Stomach (tissue), 19 donors: ENCODE measurements around the gene ASAH2B. TPM values are rescaled to one million over a fixed set of nuclear protein-coding genes. Genes with fewer than 3 reads are reported as not detected.
"Not testable (repeated sequence)": the region's sequence is repeated elsewhere in the genome, so short reads cannot be mapped to it uniquely, and the experiment has no call there.

Experiments
- DNase-seq, 2 donors: peaks; one replicate each; pipeline versions ENCODE4 v3.0.0 to v3.0.0-alpha.2; 2013 to 2019
- H3K27ac ChIP-seq, 5 donors: fragments of 200-600 bp in 4 of 5; sonication (generic) in 4 of 5; one replicate each; pipeline ENCODE4 v1.5.1; 2013 to 2019; ENCODE audit warnings: mild to moderate bottlenecking in 1 of 5, moderate library complexity in 1 of 5
- H3K27me3 ChIP-seq, 3 donors: fragments of 200-600 bp; sonication (generic); one replicate each; pipeline ENCODE4 v1.5.1; 2017 to 2019; ENCODE audit warnings: mixed run types in 1 of 3
- H3K36me3 ChIP-seq, 4 donors: fragments of 200-600 bp; sonication (generic); 1 replicate in 3 of 4; 2 replicates in 1 of 4; pipeline ENCODE4 v1.5.1; 2016 to 2019
- H3K4me1 ChIP-seq, 4 donors: fragments of 200-600 bp; sonication (generic); one replicate each; pipeline ENCODE4 v1.5.1; 2016 to 2019
- H3K4me3 ChIP-seq, 4 donors: fragments of 200-600 bp; sonication (generic) in 3 of 4; one replicate each; pipeline ENCODE4 v1.5.1; 2016 to 2019; ENCODE audit warnings: mild to moderate bottlenecking in 1 of 4
- H3K9me3 ChIP-seq, 4 donors: fragments of 200-600 bp; sonication (generic); one replicate each; pipeline ENCODE4 v1.5.1; 2016 to 2019
- EP300 ChIP-seq: sonication (generic); formaldehyde crosslinking; IDR thresholded peaks from one replicate; pipeline ENCODE4 v1.6.1; 2017; ENCODE audit warnings: antibody characterized with exemption
- POLR2A ChIP-seq, 4 donors: fragments of 450-650 bp; IDR thresholded peaks; one replicate each; pipeline ENCODE4 v1.6.1; 2016; ENCODE audit warnings: antibody characterized with exemption in 4 of 4, control low read depth in 2 of 4, mild to moderate bottlenecking in 1 of 4, moderate library complexity in 1 of 4
- POLR2AphosphoS5 ChIP-seq, 3 donors: sonication (generic); formaldehyde crosslinking; IDR thresholded peaks; one replicate each; pipeline ENCODE4 v1.6.1; 2016; ENCODE audit warnings: antibody characterized with exemption in 3 of 3
- WGBS, 5 donors: extraction: QIAGEN DNeasy Blood & Tissue Kit in 3 of 5; methylation state at CpG; one replicate each; pipeline versions ENCODE4 v1.1.5 to v1.1.7; 2013 to 2018; 5-methylcytosine and 5-hydroxymethylcytosine counted together
- intact Hi-C: fragments of 100-400 bp; cut with DNase I; formaldehyde crosslinking; loops from one replicate; pipeline ENCODE4 v1.15.1; 2023; ENCODE audit warnings: low total_unique reads
- long read RNA-seq, 10 donors: transcript quantifications; one replicate each; lab custom pipeline, GENCODE V29; 2026
- polyA plus RNA-seq, 3 donors: library from polyadenylated mRNA; stranded (reverse); fragments of 200-250 nt; gene quantifications; one replicate each; pipeline ENCODE4 v1.2.3, GENCODE V29; 2013
- total RNA-seq, 5 donors: library from RNA; depleted of rRNA; stranded (reverse); fragments of >200 nt; gene quantifications; one replicate each; pipeline versions ENCODE4 v1.1.0 to v1.2.3, GENCODE V29; 2014 to 2016
- TF ChIP-seq, protein P1 (sequence below), 7 experiments: fragments of 450-650 bp in 4 of 7; fragments of 200-600 bp in 3 of 7; sonication (generic) in 3 of 7; IDR thresholded peaks; one replicate each; pipeline ENCODE4 v1.5.1; 2016 to 2019; ENCODE audit warnings: antibody characterized with exemption in 7 of 7, control low read depth in 2 of 7, mild to moderate bottlenecking in 1 of 7
- donor health status: healthy with polysubstance abuse.
- donor health status: Bipolar disorder and iron deficiency.
- donor health status: healthy.

Gene ASAH2B
- 1 to 10 TPM in 2 of 5 donors, under 1 TPM in 1, not detected in 2; 0.29 to 8.1 (median 5.1) TPM for total RNA-seq
- polyA plus RNA-seq, result 1 to 10 TPM; 2.4 to 3.0 (median 2.7) TPM
- long read RNA-seq, donor 1, result 0 reads
- long read RNA-seq, donor 2, full-length matches to known transcripts, result 2 of 2 reads
- long read RNA-seq, donor 2, partial matches to known transcripts, result 0 of 2 reads
- long read RNA-seq, donor 2, other reads (novel, unspliced or antisense), result 0 of 2 reads
- long read RNA-seq, donor 3, full-length matches to known transcripts, result 2 of 2 reads
- long read RNA-seq, donor 3, partial matches to known transcripts, result 0 of 2 reads
- long read RNA-seq, donor 3, other reads (novel, unspliced or antisense), result 0 of 2 reads
- long read RNA-seq, donor 4, full-length matches to known transcripts, result 1 of 1 reads
- long read RNA-seq, donor 4, partial matches to known transcripts, result 0 of 1 reads
- long read RNA-seq, donor 4, other reads (novel, unspliced or antisense), result 0 of 1 reads
- long read RNA-seq, donor 5, full-length matches to known transcripts, result 1 of 1 reads
- long read RNA-seq, donor 5, partial matches to known transcripts, result 0 of 1 reads
- long read RNA-seq, donor 5, other reads (novel, unspliced or antisense), result 0 of 1 reads
- long read RNA-seq, donor 6, full-length matches to known transcripts, result 2 of 2 reads
- long read RNA-seq, donor 6, partial matches to known transcripts, result 0 of 2 reads
- long read RNA-seq, donor 6, other reads (novel, unspliced or antisense), result 0 of 2 reads
- long read RNA-seq, donor 7, full-length matches to known transcripts, result 2 of 2 reads
- long read RNA-seq, donor 7, partial matches to known transcripts, result 0 of 2 reads
- long read RNA-seq, donor 7, other reads (novel, unspliced or antisense), result 0 of 2 reads
- long read RNA-seq, donor 8, full-length matches to known transcripts, result 1 of 1 reads
- long read RNA-seq, donor 8, partial matches to known transcripts, result 0 of 1 reads
- long read RNA-seq, donor 8, other reads (novel, unspliced or antisense), result 0 of 1 reads
- long read RNA-seq, donor 9, partial matches to known transcripts, result 0 of 1 reads
- long read RNA-seq, donor 9, other reads (novel, unspliced or antisense), result 0 of 1 reads
- long read RNA-seq, donor 10, full-length matches to known transcripts, result 2 of 2 reads
- long read RNA-seq, donor 10, partial matches to known transcripts, result 0 of 2 reads
- long read RNA-seq, donor 10, other reads (novel, unspliced or antisense), result 0 of 2 reads

DNA sequence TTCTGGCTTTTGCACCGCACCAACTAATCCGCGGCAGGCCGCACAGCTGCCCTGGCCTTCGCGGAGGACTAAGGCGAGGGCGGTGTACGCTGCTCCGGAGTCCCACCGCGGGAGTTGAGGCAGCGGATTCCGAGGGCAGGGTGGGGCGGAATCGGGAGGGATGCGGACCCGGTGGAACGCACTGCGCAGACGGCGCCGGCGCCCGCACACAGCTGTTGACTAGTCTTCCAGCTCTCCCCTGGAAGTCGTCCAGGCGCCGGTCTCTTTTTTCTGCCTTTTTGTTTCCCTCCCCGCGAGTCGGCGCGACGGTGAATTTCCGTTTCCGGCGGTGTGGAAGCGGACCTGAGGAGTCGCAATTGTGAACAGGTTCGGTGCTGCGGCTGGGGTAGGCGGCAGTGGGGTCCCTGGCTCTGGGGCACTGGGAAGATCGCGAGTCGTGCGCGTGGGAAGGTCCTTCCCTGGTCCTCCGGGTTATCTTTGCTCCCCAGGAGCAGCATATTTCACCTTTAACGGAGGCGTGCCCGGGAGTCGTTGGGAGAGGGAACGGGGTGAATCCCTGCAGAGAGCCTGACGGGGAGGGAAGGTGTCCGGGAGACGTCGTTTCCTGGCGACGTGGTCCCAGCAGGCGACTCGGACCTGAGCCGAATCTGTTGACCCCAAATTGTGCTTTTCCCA is at the start of gene ASAH2B:
Gene ASAH2B, plus strand, starts transcription at position 319 of the 675 bp plus-strand sequence. CDS start 5,195 bp downstream, outside the sequence.
- Histone ChIP-seq H3K4me3 (peak within 1 kb of the TSS; percentile 60 to 87 (median 68)), H3K36me3 (no peaks in the 10 kb centered on the region), H3K9me3 (no peaks in the 10 kb centered on the region), H3K4me1 (peaks cover 4 to 12% (median 8%) of the 10 kb centered on the region in 4 donors), H3K27ac (peak within 1 kb of the TSS; percentile 55 to 86 (median 83)), H3K27me3 (no peaks in the 10 kb centered on the region)
- 0 to 1% (median 1%) methylated on average over 20 to 62 of the region's 62 CpGs for WGBS, 5 donors
- TF ChIP-seq EP300 (no peak), POLR2A (IDR thresholded peaks at IDR 0.05) (no peak), POLR2AphosphoS5 (IDR thresholded peaks at IDR 0.05) (peak in 1 of 3 donors; percentile 56)
- TF ChIP-seq, protein P1, sequence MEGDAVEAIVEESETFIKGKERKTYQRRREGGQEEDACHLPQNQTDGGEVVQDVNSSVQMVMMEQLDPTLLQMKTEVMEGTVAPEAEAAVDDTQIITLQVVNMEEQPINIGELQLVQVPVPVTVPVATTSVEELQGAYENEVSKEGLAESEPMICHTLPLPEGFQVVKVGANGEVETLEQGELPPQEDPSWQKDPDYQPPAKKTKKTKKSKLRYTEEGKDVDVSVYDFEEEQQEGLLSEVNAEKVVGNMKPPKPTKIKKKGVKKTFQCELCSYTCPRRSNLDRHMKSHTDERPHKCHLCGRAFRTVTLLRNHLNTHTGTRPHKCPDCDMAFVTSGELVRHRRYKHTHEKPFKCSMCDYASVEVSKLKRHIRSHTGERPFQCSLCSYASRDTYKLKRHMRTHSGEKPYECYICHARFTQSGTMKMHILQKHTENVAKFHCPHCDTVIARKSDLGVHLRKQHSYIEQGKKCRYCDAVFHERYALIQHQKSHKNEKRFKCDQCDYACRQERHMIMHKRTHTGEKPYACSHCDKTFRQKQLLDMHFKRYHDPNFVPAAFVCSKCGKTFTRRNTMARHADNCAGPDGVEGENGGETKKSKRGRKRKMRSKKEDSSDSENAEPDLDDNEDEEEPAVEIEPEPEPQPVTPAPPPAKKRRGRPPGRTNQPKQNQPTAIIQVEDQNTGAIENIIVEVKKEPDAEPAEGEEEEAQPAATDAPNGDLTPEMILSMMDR (IDR thresholded peaks at IDR 0.05), result no peak
- intact Hi-C loops, result no loop called here
- peak; percentile 83 to 92 for DNase-seq

DNA sequence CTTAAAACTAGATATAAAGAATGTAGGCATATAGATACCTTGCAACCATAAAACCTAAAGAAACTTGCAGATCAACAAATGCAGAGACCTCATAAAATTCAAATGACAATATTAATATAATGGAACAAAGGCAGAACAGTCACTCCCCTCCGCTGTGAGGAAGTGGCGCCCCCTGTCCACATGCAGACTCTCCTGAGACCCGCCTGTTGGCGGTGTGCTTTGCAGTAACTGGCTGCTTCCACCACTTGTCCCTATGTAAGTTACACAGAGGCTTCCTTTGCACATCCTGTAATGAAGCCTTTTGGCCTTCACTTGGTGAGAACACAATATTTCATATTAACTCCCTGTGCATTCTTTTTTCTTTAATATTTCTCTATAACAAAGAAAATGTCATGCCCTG is 41.9 kb upstream of the ASAH2B start:
- H3K27ac ChIP-seq, H3K27me3 ChIP-seq, H3K36me3 ChIP-seq, intact Hi-C loops, DNase-seq, H3K4me1 ChIP-seq, H3K4me3 ChIP-seq, H3K9me3 ChIP-seq: not testable (repeated sequence)
- no CpG with 5 or more reads among the region's 4 CpGs for WGBS, 5 donors

DNA sequence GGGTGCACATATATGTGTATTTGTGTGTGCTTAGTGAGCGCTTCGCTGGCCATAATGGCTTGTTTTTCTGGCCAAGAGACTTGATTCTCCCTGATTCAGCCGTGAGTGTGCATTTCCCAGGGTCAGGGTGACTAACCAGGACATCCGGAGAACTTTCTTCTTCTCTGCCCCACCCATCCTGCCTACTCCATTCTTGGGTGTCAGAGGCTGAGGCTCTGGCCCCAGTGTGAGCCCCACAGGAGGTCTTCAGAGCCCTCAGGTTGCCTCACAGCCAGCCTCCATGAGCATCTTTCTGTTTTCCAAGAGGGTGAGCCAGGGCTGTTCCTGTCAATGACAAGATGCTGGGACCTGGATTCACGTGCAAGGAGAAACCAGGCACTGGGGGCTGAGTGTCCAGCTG is 37.8 kb upstream of the ASAH2B start:
- H3K4me1 ChIP-seq, H3K27ac ChIP-seq, H3K4me3 ChIP-seq, H3K36me3 ChIP-seq, intact Hi-C loops, H3K9me3 ChIP-seq, H3K27me3 ChIP-seq, DNase-seq: not testable (repeated sequence)
- 42 to 67% (median 61%) methylated on average over 1 to 3 of the region's 5 CpGs; no CpG with 5 or more reads in 2 of the 5 donors for WGBS, 5 donors

DNA sequence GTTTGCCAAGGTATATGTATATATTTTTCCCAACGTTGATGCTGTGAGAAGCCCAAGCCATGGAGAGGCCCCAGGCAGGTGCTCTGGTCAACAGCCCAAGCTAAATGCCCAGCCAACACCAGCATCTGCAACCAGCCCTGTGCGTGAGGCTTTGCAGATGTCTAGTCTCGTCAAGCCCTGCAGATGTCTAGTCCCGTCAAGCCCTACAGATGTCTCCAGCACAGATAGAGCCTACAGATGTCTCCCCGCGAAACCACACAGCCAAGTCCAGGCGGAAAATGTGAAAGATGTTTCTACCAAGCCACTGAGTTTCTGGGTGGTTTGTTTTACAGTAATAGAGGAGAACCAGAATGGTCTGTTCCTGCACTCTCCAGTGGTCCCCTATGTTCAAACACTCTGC is 36.7 kb upstream of the ASAH2B start:
- intact Hi-C loops, H3K4me3 ChIP-seq, H3K9me3 ChIP-seq, DNase-seq, H3K27me3 ChIP-seq, H3K36me3 ChIP-seq, H3K4me1 ChIP-seq, H3K27ac ChIP-seq: not testable (repeated sequence)
- WGBS, 5 donors, result 73 to 94% (median 87%) methylated on average over 5 to 6 of the region's 7 CpGs

DNA sequence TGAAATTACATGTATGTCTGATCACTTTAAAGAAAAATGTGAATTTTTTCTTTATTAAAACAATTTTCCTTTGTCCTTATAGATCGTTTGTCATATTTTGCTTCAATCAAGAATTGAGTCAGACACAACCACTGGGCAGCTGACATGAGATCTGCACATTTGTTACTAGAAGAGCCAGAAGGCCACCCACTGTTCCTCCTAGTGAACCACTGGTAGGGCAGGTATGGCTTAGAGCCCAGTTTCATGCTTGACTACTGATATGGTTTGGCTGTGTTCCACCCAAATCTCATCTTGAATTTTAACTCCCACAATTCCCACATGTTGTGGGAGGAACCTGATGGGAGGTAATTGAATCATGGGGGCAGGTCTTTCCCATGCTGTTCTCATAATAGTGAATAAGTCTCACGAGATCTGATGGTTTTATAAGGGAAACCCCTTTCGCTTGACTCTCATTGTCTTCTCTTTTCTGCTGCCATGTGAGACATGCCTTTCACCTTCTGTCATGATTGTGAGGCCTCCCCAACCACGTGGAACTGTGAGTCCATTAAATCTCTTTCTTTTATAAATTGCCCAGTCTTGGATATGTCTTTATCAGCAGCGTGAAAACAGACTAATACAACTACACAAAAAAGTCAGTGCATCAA is 35.2 kb upstream of the ASAH2B start:
- intact Hi-C loops, H3K27ac ChIP-seq, H3K36me3 ChIP-seq, H3K9me3 ChIP-seq, H3K4me3 ChIP-seq, DNase-seq, H3K4me1 ChIP-seq, H3K27me3 ChIP-seq: not testable (repeated sequence)
- 56 to 75% (median 63%) methylated on average over 4 to 5 of the region's 5 CpGs for WGBS, 5 donors

DNA sequence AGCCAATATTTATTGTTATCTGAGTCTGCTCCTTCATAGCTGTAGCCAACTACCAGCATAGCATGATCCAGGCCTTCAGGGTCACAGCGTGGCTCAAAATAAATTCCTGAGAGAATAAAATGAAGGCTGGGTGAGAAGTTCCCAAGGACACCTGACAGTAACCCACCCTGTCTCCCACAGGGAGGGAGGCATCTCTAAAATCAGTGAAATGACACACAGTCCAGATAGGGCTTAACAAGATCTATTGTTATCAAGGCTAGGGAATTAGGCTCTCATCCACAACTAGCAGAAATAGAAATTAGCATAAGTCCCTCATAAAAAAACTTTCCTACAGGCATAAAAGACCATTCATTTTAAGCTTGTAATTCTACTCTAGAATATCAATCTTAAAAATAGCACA is 33.7 kb upstream of the ASAH2B start:
- DNase-seq, intact Hi-C loops, H3K4me1 ChIP-seq, H3K4me3 ChIP-seq, H3K27ac ChIP-seq, H3K27me3 ChIP-seq, H3K36me3 ChIP-seq, H3K9me3 ChIP-seq: not testable (repeated sequence)
- 67 to 93% (median 78%) methylated on average over 1 of the region's 1 CpG for WGBS, 5 donors

DNA sequence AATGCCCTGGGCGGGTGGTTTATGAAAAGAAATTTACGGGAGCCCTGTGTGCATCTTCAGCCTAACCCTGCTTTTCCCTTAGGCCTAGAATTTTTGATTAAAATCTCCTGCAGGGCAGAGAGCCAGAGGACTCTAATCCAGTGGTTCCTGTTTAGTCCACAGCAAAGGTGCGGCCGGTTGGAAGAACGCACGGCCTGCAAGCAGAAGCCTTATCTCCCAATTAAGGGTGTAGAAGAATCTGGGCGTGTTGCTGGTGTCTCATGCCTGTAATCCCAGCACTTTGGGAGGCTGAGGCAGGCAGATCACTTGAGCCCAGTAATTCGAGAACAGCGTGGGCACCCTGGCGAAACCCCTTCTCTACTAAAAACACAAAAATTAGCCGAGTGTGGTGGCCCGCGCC is 29.5 kb upstream of the ASAH2B start:
- H3K27me3 ChIP-seq, DNase-seq, intact Hi-C loops, H3K4me3 ChIP-seq, H3K4me1 ChIP-seq, H3K27ac ChIP-seq, H3K9me3 ChIP-seq, H3K36me3 ChIP-seq: not testable (repeated sequence)
- 68 to 83% (median 75%) methylated on average over 11 to 13 of the region's 13 CpGs for WGBS, 5 donors

DNA sequence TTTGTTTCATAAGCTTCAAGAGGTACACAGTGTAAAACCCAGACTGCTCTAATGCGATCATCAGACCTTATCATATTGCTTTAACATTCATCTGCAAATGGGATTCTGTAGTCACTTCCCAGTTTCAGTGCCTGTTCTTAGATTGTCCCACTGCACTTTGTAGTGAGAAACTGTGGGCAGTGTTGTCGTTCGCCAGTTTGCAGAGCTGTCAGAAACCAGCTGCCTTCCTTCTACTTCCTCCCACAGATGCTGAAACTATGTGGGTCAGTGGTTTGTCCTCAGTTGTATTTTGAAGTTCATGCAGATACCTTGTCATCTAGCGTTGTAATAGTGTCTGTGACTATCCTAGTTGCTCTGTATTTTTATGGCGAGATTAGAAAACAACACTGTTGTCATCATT is 15.9 kb upstream of the ASAH2B start:
- H3K4me1 ChIP-seq, H3K9me3 ChIP-seq, H3K27me3 ChIP-seq, intact Hi-C loops, H3K27ac ChIP-seq, H3K36me3 ChIP-seq, H3K4me3 ChIP-seq: not testable (repeated sequence)
- 39 to 63% (median 58%) methylated on average over 5 of the region's 5 CpGs for WGBS, 5 donors
- DNase-seq, result peak in 1 of 2 donors; percentile 22

DNA sequence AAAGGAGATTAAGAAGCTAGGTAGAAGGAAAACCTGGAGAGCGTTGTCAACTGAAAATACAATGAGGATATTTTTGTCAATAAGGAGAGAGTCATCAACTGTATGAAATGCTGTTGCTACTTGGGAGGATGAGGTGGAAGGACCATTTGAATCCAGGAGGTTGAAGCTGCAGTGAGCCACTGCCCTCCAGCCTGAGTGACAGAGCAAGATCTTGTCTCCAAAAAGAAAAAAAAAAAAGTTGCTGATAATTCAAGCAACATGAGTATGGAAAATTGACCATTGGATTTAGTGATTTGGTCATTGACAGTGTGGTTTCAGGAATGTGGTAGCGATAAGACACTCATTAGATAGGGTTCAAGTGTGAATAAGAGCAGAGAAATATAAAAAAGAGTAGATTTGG is 11.6 kb upstream of the ASAH2B start:
- H3K4me3 ChIP-seq, H3K9me3 ChIP-seq, intact Hi-C loops, DNase-seq, H3K27me3 ChIP-seq, H3K36me3 ChIP-seq, H3K4me1 ChIP-seq, H3K27ac ChIP-seq: not testable (repeated sequence)
- WGBS, 5 donors, result 82 to 96% (median 92%) methylated on average over 2 of the region's 2 CpGs
